D721Med (cell line): ENCODE results near the gene MED8.

Experiments
- DNase-seq: peaks from one replicate; pipeline ENCODE4 v3.0.0; 2011; ENCODE audit warnings: low spot score; ENCODE audit not compliant: insufficient read length
- FAIRE-seq: peaks from 2 replicates; lab custom pipeline; 2011; peaks lifted over from hg19 to GRCh38; lab: Jason Lieb, UNC
- TF ChIP-seq, protein P1 (sequence below): IDR thresholded peaks from 2 replicates; pipeline ENCODE4 v1.5.1; 2012; ENCODE audit warnings: mild to moderate bottlenecking, control low read depth; ENCODE audit not compliant: insufficient read depth; ENCODE audit errors: missing control alignments

MED8 gene

DNA sequence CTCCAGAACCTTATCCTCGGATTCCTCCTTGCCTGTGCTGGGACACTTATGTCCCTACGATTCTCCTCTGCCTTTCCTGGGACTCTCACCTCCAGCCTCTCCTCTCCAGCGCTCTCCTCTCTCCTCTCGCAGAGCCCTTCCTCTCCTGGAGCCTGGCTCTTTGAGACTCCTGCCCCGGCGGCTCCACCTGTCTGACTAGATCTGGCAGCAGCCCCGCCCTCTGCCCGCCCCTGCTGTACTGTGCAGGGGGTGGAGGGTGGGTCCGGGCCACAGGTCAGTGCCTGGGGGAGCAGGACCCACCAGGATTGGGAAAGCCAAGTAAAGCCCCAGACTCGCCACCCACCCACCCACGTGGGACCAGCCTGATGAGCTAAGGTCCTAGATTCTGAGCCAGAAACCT, 23.4 kb downstream of the MED8 start:
- FAIRE-seq, result no peak
- DNase-seq, result no peak
- TF ChIP-seq, protein P1, sequence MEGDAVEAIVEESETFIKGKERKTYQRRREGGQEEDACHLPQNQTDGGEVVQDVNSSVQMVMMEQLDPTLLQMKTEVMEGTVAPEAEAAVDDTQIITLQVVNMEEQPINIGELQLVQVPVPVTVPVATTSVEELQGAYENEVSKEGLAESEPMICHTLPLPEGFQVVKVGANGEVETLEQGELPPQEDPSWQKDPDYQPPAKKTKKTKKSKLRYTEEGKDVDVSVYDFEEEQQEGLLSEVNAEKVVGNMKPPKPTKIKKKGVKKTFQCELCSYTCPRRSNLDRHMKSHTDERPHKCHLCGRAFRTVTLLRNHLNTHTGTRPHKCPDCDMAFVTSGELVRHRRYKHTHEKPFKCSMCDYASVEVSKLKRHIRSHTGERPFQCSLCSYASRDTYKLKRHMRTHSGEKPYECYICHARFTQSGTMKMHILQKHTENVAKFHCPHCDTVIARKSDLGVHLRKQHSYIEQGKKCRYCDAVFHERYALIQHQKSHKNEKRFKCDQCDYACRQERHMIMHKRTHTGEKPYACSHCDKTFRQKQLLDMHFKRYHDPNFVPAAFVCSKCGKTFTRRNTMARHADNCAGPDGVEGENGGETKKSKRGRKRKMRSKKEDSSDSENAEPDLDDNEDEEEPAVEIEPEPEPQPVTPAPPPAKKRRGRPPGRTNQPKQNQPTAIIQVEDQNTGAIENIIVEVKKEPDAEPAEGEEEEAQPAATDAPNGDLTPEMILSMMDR, result no peak

DNA sequence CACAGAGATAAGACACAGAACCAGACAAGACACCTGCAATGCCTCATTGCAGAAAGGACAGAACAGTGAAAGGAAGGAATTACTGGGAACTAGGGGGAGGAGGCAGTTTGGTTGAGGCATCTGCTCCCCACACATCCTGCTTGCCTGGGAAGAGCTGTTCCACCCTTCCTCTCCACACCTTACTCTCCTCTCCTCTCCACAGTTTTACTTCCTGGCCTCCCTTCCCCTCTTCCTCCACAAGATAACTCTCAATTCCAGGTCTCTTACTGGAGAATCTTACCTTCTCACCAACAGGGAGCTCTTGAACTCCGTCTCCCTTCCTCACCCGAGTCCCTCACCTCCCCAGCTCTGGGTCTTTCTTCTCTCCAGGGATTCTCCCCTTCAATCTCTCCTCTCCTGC, 23.9 kb downstream of the MED8 start:
- TF ChIP-seq, protein P1, result no peak
- no peak for DNase-seq
- no peak for FAIRE-seq

DNA sequence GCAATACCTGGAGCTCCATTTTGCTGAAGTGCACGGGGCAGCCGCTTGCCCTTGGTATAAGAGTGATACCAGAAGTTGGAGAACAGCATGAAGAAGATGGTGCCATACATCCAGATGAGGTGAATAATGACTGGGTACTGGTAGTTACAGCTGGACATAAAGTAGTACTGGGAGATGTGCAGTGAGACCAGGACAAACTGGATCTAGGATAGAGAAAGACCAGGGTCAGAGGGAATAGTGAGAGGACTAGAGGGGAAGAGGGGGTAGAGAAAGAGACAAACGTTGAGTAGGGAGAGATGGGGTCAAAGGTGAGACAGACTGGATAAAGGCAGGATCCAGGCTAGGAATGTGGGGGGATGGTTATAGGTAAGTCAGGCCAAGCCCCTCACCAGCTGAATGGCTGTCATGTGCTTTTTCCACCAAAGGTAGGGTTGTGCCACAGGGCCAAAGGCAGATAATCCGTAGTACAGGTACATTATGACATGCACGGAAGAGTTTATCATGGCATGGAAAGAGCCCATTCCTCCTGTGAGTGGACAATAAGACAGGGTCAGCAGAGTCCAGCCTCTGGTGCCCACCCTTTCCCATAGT, 25.6 kb downstream of the MED8 start:
- TF ChIP-seq, protein P1, result no peak
- FAIRE-seq (no peak), DNase-seq (no peak)

DNA sequence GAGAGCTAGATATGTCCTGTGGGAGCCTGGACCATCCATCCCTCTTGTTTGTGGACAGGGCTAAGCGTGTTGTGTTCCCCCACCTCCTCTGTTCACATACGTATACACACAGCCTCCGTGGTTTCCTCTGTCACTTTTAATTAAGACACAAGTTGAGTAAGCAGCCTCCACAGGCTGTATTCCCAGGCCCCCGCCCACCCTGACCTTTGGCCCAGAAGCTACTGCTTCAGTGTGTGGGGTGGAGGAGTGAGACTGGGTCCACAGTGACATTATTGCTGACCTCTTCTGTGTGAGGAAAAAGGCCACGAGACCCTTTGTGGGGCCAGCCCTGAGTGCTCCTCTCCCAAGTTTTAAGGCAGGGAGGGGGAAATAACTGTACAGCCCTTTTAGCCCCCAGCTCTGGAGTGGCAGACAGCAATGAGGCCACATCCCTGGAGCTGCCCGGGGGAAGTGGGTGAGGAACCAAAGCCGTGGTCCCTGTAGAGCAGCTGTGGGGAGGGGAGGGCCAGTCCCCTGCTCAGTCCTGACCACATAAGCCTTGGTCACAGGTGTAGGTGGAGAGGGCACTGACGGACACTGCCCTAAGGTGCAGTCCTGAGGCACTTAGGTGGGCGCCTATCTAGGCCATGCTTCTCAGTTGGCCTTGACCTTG, 26.2 kb downstream of the MED8 start:
- FAIRE-seq, result no peak
- TF ChIP-seq, protein P1, result no peak
- DNase-seq, result no peak

DNA sequence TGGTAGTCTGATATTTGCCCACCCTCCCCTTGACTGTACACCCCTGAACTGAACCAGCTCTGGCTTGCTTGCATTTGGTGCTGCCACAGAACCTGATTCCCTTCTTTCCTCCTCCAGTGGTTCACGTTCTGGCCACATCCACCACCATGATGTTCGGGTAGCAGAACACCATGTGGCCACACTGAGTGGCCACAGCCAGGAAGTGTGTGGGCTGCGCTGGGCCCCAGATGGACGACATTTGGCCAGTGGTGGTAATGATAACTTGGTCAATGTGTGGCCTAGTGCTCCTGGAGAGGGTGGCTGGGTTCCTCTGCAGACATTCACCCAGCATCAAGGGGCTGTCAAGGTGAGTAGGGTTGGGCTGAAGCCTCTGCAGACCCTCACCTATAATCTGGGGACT, 29.0 kb downstream of the MED8 start:
- FAIRE-seq, result no peak

DNA sequence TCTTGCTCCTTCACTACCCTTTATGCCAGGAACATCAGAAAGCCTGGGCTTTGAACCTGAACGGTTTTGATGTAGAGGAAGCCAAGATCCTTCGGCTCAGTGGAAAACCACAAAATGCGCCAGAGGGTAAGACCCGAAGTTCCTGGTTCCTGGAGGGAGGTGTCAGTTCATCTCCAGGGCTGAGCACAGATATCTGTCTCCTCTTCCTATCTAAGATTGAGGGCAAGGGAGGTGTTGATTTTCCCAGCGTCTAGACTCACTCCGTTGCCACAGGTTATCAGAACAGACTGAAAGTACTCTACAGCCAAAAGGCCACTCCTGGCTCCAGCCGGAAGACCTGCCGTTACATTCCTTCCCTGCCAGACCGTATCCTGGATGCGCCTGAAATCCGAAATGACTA, 29.9 kb downstream of the MED8 start:
- DNase-seq, result no peak
- TF ChIP-seq, protein P1, result no peak
- FAIRE-seq, result no peak

More for the DNA sequence above, 29.0 kb downstream of the MED8 start:
- TF ChIP-seq, protein P1, result no peak
- DNase-seq, result no peak
